ENCODE data around the gene F12.

- TF ChIP-seq ZNF565 (CRISPR knock-in tag; conservative IDR thresholded peaks at IDR 0.05; ENCODE audit: low read depth) = no peak
- TF ChIP-seq ZFP3 (CRISPR knock-in tag; IDR thresholded peaks at IDR 0.05) = no peak
- TF ChIP-seq CREB5 (CRISPR knock-in tag; IDR thresholded peaks at IDR 0.05; ENCODE audit: low read depth) = no peak
- TF ChIP-seq PATZ1 (CRISPR knock-in tag; IDR thresholded peaks at IDR 0.05; ENCODE audit: borderline replicate concordance) = no peak
- TF ChIP-seq CSRNP3 (CRISPR knock-in tag; IDR thresholded peaks at IDR 0.05) = no peak
These were observed 21.0 kb upstream of the F12 start for GRCh38 chr5:177430140-177430951.

Measured in SK-N-SH treated with all-trans-retinoic acid at 6 μM for 48 hours (cell line).